GM23338 (cell line): Measurements from ENCODE around the gene FZD7. TPM values are rescaled to one million over a fixed set of nuclear protein-coding genes. Genes with fewer than 3 reads are reported as not detected.
A peak's percentile ranks its signal among the peaks of the same experiment; 100 is the strongest.

ENCODE experiments used
- ATAC-seq: fragments of 200-7000 bp; cut with Tn5 transposase; 3 replicates; pipeline ENCODE4 v1.9.1; 2020
- DNase-seq: peaks from one replicate; pipeline ENCODE4 v3.0.0-alpha.2; 2015; ENCODE audit warnings: low spot score
- H2AFZ ChIP-seq: fragments of 200-600 bp; sonication (generic); 2 replicates; pipeline ENCODE4 v1.8.0; 2016; ENCODE audit warnings: antibody characterized with exemption, mild to moderate bottlenecking, moderate library complexity
- H3F3A ChIP-seq: fragments of 200-600 bp; sonication (generic); replicated peaks from 2 replicates; pipeline ENCODE4 v1.8.0; 2017; ENCODE audit warnings: antibody characterized with exemption, mixed run types, low read depth
- H3K27ac ChIP-seq: fragments of 200-600 bp; sonication (generic); 2 replicates; pipeline ENCODE4 v1.6.1; 2016; ENCODE audit warnings: low read depth
- H3K27me3 ChIP-seq: fragments of 200-600 bp; sonication (generic); 2 replicates; pipeline ENCODE4 v1.8.0; 2016; ENCODE audit warnings: mild to moderate bottlenecking, mixed run types, moderate library complexity; ENCODE audit not compliant: insufficient read depth
- H3K36me3 ChIP-seq: fragments of 200-600 bp; sonication (generic); 2 replicates; pipeline ENCODE4 v1.8.0; 2016; ENCODE audit warnings: mild to moderate bottlenecking; ENCODE audit not compliant: insufficient read depth
- H3K4me1 ChIP-seq: fragments of 200-600 bp; sonication (generic); 2 replicates; pipeline ENCODE4 v1.8.0; 2016; ENCODE audit warnings: mild to moderate bottlenecking, moderate library complexity; ENCODE audit not compliant: insufficient read depth
- H3K4me2 ChIP-seq: fragments of 200-600 bp; sonication (generic); 2 replicates; pipeline ENCODE4 v1.7.1; 2017; ENCODE audit warnings: mixed run types
- H3K4me3 ChIP-seq: fragments of 200-600 bp; sonication (generic); 2 replicates; pipeline ENCODE4 v1.6.1; 2016; ENCODE audit warnings: mixed run types
- H3K79me2 ChIP-seq: fragments of 200-600 bp; sonication (generic); replicated peaks from 2 replicates; pipeline ENCODE4 v1.8.0; 2017; ENCODE audit warnings: mild to moderate bottlenecking; ENCODE audit not compliant: insufficient read depth
- H3K9me2 ChIP-seq: fragments of 200-600 bp; sonication (generic); 2 replicates; pipeline ENCODE4 v1.8.0; 2017; ENCODE audit not compliant: insufficient read depth
- H4K20me1 ChIP-seq: fragments of 200-600 bp; sonication (generic); replicated peaks from 2 replicates; pipeline ENCODE4 v1.8.0; 2017; ENCODE audit warnings: mild to moderate bottlenecking; ENCODE audit not compliant: insufficient read depth
- H3K27ac Mint-ChIP-seq: 2 replicates; pipeline ENCODE4 v1.8.0; 2020; ENCODE audit warnings: inconsistent platforms, mild to moderate bottlenecking, moderate library complexity, mixed read lengths
- H3K27me3 Mint-ChIP-seq: 3 replicates; pipeline ENCODE4 v1.8.0; 2022; ENCODE audit warnings: low read depth, mild to moderate bottlenecking, moderate library complexity, mixed read lengths, inconsistent platforms; ENCODE audit not compliant: insufficient read depth, poor library complexity
- H3K36me3 Mint-ChIP-seq: 3 replicates; pipeline ENCODE4 v1.8.0; 2021; ENCODE audit warnings: low read depth, mild to moderate bottlenecking, inconsistent platforms, moderate library complexity, mixed read lengths
- H3K4me1 Mint-ChIP-seq: 3 replicates; pipeline ENCODE4 v1.8.0; 2020; ENCODE audit warnings: mild to moderate bottlenecking, inconsistent platforms, mixed read lengths
- H3K4me3 Mint-ChIP-seq: 3 replicates; pipeline ENCODE4 v1.8.0; 2021; ENCODE audit warnings: moderate library complexity, mild to moderate bottlenecking, inconsistent platforms, mixed read lengths
- H3K9me3 Mint-ChIP-seq: 3 replicates; pipeline ENCODE4 v1.8.0; 2020; ENCODE audit warnings: moderate library complexity, mild to moderate bottlenecking, inconsistent platforms, mixed read lengths
- CREB1 ChIP-seq: fragments of 250-450 bp; sonication (Bioruptor Pico); IDR thresholded peaks from 2 replicates; pipeline ENCODE4 v1.5.0; 2020; ENCODE audit warnings: low read depth, mild to moderate bottlenecking, moderate library complexity
- EZH2 ChIP-seq: fragments of 200-600 bp; sonication (generic); IDR thresholded peaks from one replicate; pipeline ENCODE4 v1.8.0; 2017; ENCODE audit warnings: antibody characterized with exemption, mild to moderate bottlenecking, low read depth; ENCODE audit not compliant: unreplicated experiment
- EZH2phosphoT487 ChIP-seq: fragments of 200-600 bp; sonication (generic); IDR thresholded peaks from one replicate; pipeline ENCODE4 v1.8.1; 2018; ENCODE audit warnings: antibody characterized with exemption; ENCODE audit not compliant: unreplicated experiment
- JUNB ChIP-seq: IDR thresholded peaks from one replicate; pipeline ENCODE4 v1.6.1; 2016; ENCODE audit warnings: antibody characterized with exemption; ENCODE audit not compliant: unreplicated experiment
- NANOG ChIP-seq: IDR thresholded peaks from 2 replicates; pipeline ENCODE4 v1.6.1; 2016; ENCODE audit warnings: antibody characterized with exemption, borderline replicate concordance
- POLR2AphosphoS5 ChIP-seq: IDR thresholded peaks from 2 replicates; pipeline ENCODE4 v1.6.1; 2016; ENCODE audit warnings: antibody characterized with exemption, low read depth
- STAT1 ChIP-seq: IDR thresholded peaks from one replicate; pipeline ENCODE4 v1.6.1; 2016; ENCODE audit warnings: antibody characterized with exemption; ENCODE audit not compliant: unreplicated experiment
- ZNF114 ChIP-seq: fragments of 250-450 bp; sonication (Bioruptor Pico); IDR thresholded peaks from 2 replicates; pipeline ENCODE4 v1.5.0; 2020; ENCODE audit warnings: mild to moderate bottlenecking, moderate library complexity
- ZNF331 ChIP-seq: fragments of 250-450 bp; sonication (Bioruptor Pico); IDR thresholded peaks from 2 replicates; pipeline ENCODE4 v1.5.0; 2020; ENCODE audit warnings: low read depth, mild to moderate bottlenecking, moderate library complexity
- polyA plus RNA-seq: library from polyadenylated mRNA; unstranded; fragments of >200 nt; fragmentation: Nextera tagmentation; extraction: Ambion mirVana; gene quantifications from 2 replicates; pipeline ENCODE4 v1.2.1, GENCODE V29; 2016
- total RNA-seq: library from RNA; depleted of rRNA; stranded (reverse); fragments of >200 nt; shearing (Covaris generic); gene quantifications from 2 replicates; pipeline ENCODE4 v1.2.3, GENCODE V29; 2014
- TF ChIP-seq, protein P1 (sequence below), 2 experiments: fragments of 200-600 bp in 1 of 2; sonication (generic) in 1 of 2; conservative IDR thresholded peaks; 2 replicates each; pipeline versions ENCODE4 v1.5.1 to v1.6.1; 2016 to 2017; ENCODE audit warnings: antibody characterized with exemption in 2 of 2, low read depth in 2 of 2, mild to moderate bottlenecking in 2 of 2, moderate library complexity in 1 of 2
- TF ChIP-seq, protein P2 (sequence below): fragments of 250-450 bp; sonication (Bioruptor Pico); IDR thresholded peaks from 2 replicates; pipeline ENCODE4 v1.5.0; 2020; ENCODE audit warnings: mild to moderate bottlenecking, moderate library complexity
- TF ChIP-seq, protein P3 (sequence below): IDR thresholded peaks from one replicate; pipeline ENCODE4 v1.6.1; 2018; ENCODE audit warnings: antibody characterized with exemption; ENCODE audit not compliant: unreplicated experiment
- TF ChIP-seq, protein P4 (sequence below): IDR thresholded peaks from 2 replicates; pipeline ENCODE4 v1.6.1; 2016; ENCODE audit warnings: antibody characterized with exemption

Gene FZD7
- total and polyA plus RNA-seq, 2 experiments from 2014 or later = 164 to 435 TPM

DNA sequence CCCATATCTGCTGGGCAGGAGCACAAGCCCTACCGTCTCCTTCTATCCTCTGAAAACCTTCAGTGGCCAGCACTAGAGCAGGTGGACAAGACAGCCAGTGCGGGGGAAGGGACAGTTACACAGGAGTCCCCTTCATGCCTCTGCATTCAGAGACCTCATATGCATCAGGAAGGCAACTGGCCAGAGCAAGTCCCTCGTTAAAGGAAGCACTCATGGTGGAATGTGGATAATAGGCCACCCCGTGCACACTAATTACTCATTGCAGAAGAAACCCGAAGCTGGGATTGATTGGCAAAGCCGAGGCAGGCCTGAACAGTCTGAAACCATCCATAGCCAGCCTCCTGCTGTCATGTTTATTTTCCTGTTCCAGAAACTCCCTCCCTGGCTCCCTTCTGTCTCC, 50.6 kb downstream of the FZD7 start:
- peak; percentile 73 for ATAC-seq
- Mint-ChIP-seq H3K9me3 (peaks cover 12% of the 10 kb centered on the region; the same call in 2 of the 3 replicates), H3K4me1 (peaks cover 16% of the 10 kb centered on the region), H3K27ac (peak overlapping the region; percentile 85; the same call in 1 of the 2 replicates), H3K4me3 (no peak overlapping the region), H3K27me3 (peaks cover 6% of the 10 kb centered on the region), H3K36me3 (peaks cover 4% of the 10 kb centered on the region; the same call in 1 of the 3 replicates)
- no peaks in the 10 kb centered on the region for H4K20me1 ChIP-seq
- TF ChIP-seq NANOG = no peak
- no peak for TF ChIP-seq JUNB
- no peak for TF ChIP-seq EZH2phosphoT487
- TF ChIP-seq, protein P1, sequence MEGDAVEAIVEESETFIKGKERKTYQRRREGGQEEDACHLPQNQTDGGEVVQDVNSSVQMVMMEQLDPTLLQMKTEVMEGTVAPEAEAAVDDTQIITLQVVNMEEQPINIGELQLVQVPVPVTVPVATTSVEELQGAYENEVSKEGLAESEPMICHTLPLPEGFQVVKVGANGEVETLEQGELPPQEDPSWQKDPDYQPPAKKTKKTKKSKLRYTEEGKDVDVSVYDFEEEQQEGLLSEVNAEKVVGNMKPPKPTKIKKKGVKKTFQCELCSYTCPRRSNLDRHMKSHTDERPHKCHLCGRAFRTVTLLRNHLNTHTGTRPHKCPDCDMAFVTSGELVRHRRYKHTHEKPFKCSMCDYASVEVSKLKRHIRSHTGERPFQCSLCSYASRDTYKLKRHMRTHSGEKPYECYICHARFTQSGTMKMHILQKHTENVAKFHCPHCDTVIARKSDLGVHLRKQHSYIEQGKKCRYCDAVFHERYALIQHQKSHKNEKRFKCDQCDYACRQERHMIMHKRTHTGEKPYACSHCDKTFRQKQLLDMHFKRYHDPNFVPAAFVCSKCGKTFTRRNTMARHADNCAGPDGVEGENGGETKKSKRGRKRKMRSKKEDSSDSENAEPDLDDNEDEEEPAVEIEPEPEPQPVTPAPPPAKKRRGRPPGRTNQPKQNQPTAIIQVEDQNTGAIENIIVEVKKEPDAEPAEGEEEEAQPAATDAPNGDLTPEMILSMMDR (conservative IDR thresholded peaks at IDR 0.05; ENCODE audit: low read depth in 2 of 2) = no peak
- TF ChIP-seq ZNF114 (CRISPR knock-in tag) = no peak
- TF ChIP-seq STAT1 = no peak
- TF ChIP-seq, protein P2, sequence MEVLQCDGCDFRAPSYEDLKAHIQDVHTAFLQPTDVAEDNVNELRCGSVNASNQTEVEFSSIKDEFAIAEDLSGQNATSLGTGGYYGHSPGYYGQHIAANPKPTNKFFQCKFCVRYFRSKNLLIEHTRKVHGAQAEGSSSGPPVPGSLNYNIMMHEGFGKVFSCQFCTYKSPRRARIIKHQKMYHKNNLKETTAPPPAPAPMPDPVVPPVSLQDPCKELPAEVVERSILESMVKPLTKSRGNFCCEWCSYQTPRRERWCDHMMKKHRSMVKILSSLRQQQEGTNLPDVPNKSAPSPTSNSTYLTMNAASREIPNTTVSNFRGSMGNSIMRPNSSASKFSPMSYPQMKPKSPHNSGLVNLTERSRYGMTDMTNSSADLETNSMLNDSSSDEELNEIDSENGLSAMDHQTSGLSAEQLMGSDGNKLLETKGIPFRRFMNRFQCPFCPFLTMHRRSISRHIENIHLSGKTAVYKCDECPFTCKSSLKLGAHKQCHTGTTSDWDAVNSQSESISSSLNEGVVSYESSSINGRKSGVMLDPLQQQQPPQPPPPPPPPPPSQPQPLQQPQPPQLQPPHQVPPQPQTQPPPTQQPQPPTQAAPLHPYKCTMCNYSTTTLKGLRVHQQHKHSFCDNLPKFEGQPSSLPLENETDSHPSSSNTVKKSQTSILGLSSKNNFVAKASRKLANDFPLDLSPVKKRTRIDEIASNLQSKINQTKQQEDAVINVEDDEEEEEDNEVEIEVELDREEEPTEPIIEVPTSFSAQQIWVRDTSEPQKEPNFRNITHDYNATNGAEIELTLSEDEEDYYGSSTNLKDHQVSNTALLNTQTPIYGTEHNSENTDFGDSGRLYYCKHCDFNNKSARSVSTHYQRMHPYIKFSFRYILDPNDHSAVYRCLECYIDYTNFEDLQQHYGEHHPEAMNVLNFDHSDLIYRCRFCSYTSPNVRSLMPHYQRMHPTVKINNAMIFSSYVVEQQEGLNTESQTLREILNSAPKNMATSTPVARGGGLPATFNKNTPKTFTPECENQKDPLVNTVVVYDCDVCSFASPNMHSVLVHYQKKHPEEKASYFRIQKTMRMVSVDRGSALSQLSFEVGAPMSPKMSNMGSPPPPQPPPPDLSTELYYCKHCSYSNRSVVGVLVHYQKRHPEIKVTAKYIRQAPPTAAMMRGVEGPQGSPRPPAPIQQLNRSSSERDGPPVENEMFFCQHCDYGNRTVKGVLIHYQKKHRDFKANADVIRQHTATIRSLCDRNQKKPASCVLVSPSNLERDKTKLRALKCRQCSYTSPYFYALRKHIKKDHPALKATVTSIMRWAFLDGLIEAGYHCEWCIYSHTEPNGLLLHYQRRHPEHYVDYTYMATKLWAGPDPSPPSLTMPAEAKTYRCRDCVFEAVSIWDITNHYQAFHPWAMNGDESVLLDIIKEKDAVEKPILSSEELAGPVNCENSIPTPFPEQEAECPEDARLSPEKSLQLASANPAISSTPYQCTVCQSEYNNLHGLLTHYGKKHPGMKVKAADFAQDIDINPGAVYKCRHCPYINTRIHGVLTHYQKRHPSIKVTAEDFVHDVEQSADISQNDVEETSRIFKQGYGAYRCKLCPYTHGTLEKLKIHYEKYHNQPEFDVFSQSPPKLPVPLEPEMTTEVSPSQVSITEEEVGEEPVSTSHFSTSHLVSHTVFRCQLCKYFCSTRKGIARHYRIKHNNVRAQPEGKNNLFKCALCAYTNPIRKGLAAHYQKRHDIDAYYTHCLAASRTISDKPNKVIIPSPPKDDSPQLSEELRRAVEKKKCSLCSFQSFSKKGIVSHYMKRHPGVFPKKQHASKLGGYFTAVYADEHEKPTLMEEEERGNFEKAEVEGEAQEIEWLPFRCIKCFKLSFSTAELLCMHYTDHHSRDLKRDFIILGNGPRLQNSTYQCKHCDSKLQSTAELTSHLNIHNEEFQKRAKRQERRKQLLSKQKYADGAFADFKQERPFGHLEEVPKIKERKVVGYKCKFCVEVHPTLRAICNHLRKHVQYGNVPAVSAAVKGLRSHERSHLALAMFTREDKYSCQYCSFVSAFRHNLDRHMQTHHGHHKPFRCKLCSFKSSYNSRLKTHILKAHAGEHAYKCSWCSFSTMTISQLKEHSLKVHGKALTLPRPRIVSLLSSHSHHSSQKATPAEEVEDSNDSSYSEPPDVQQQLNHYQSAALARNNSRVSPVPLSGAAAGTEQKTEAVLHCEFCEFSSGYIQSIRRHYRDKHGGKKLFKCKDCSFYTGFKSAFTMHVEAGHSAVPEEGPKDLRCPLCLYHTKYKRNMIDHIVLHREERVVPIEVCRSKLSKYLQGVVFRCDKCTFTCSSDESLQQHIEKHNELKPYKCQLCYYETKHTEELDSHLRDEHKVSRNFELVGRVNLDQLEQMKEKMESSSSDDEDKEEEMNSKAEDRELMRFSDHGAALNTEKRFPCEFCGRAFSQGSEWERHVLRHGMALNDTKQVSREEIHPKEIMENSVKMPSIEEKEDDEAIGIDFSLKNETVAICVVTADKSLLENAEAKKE (CRISPR knock-in tag) = no peak
- TF ChIP-seq EZH2 = no peak
- TF ChIP-seq ZNF331 (CRISPR knock-in tag) = no peak
- TF ChIP-seq, protein P3, sequence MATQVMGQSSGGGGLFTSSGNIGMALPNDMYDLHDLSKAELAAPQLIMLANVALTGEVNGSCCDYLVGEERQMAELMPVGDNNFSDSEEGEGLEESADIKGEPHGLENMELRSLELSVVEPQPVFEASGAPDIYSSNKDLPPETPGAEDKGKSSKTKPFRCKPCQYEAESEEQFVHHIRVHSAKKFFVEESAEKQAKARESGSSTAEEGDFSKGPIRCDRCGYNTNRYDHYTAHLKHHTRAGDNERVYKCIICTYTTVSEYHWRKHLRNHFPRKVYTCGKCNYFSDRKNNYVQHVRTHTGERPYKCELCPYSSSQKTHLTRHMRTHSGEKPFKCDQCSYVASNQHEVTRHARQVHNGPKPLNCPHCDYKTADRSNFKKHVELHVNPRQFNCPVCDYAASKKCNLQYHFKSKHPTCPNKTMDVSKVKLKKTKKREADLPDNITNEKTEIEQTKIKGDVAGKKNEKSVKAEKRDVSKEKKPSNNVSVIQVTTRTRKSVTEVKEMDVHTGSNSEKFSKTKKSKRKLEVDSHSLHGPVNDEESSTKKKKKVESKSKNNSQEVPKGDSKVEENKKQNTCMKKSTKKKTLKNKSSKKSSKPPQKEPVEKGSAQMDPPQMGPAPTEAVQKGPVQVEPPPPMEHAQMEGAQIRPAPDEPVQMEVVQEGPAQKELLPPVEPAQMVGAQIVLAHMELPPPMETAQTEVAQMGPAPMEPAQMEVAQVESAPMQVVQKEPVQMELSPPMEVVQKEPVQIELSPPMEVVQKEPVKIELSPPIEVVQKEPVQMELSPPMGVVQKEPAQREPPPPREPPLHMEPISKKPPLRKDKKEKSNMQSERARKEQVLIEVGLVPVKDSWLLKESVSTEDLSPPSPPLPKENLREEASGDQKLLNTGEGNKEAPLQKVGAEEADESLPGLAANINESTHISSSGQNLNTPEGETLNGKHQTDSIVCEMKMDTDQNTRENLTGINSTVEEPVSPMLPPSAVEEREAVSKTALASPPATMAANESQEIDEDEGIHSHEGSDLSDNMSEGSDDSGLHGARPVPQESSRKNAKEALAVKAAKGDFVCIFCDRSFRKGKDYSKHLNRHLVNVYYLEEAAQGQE = no peak
- TF ChIP-seq, protein P4, sequence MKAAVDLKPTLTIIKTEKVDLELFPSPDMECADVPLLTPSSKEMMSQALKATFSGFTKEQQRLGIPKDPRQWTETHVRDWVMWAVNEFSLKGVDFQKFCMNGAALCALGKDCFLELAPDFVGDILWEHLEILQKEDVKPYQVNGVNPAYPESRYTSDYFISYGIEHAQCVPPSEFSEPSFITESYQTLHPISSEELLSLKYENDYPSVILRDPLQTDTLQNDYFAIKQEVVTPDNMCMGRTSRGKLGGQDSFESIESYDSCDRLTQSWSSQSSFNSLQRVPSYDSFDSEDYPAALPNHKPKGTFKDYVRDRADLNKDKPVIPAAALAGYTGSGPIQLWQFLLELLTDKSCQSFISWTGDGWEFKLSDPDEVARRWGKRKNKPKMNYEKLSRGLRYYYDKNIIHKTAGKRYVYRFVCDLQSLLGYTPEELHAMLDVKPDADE = no peak
- no peak for TF ChIP-seq POLR2AphosphoS5
- TF ChIP-seq CREB1 (CRISPR knock-in tag) = no peak
- H3K79me2 ChIP-seq = no peaks in the 10 kb centered on the region
- no peak overlapping the region for H3K27ac ChIP-seq
- H3K9me2 ChIP-seq = no peaks in the 10 kb centered on the region
- peak overlapping the region; percentile 64 for H3K4me2 ChIP-seq
- H3K27me3 ChIP-seq = no peaks in the 10 kb centered on the region
- H2AFZ ChIP-seq = peak overlapping the region; percentile 76; the same call in 1 of the 2 replicates
- 0 out of 2 replicates have a peak, but pooled peaks cover 3% of the 10 kb centered on the region for H3F3A ChIP-seq
- peak; percentile 27 for DNase-seq
- 0 out of 2 replicates have a peak, but pooled peaks cover 6% of the 10 kb centered on the region for H3K36me3 ChIP-seq
- no peak overlapping the region for H3K4me3 ChIP-seq
- H3K4me1 ChIP-seq = peaks cover 21% of the 10 kb centered on the region
